GM19099 (cell line): ENCODE results near the gene ATP5F1E.

Experiments
- POLR2A ChIP-seq: IDR thresholded peaks from 3 replicates; pipeline ENCODE4 v1.6.1; 2011; ENCODE audit warnings: low read depth; ENCODE audit not compliant: insufficient read length; ENCODE audit errors: extremely low read depth

The ATP5F1E gene

DNA sequence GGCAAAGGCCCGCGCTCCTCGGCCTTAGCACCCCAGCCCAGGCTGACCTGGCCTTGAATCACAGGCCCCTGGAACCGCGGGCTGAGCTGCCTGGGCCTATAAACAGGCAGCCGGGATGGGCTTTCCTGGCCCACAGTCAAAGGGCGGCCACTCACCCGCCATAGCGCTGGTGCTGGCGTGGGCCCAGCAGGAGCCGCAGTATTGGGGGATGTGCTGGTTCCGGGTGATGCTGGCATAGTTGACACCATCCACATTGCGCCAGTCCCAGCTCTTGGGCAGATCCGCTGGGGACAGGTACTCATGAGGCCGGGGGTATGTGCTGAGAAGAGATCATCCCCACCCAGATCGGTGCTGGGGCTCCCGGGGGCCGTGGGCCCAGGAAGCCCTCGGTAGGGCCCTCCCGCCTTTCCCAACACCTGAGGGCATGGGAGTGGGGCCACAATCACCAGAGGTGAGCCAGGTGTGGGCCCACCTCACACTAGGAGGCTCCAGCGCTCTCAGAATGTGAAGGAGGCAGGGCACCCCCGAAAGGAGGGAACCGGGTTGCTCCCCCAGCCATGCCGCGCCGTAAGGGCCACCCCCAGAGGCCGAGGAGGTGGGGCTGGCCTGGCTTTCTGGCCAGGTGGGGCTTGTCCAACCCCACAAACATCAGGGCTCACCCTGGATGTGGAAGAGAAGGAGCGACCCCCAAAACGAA lies 25.8 kb downstream of the ATP5F1E start:
- TF ChIP-seq POLR2A, result no peak

DNA sequence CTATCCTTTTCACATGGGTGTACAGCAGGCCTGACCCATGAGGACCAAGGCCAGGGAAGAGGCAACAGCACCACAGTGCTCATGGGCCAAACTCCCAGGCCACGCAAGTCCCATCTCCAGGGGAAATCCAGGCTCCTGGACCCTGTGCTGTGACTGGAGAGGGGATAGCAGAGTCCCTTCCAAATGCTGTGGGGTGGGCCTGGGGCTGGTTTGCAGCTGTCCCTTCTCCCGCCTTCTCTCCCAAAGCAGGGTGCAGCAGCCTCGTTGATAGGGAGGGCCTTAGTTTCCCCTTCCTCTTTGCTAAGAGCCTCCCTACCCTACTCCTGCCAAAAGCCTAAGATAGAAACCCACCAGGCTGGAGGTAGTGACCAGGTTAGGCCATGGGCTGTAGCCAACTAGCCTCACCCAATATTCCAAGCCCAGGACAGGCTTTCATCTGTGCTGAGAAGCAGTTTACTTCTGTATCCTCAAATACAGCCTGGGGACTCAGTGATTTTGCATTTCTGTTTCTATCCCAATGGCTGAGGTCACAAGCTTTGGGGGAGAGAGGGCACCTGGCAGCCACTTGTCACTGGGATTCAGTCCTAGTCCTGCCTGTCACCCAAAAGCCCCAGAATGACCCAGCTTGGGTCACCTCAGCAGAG lies 26.5 kb downstream of the ATP5F1E start:
- no peak for TF ChIP-seq POLR2A

DNA sequence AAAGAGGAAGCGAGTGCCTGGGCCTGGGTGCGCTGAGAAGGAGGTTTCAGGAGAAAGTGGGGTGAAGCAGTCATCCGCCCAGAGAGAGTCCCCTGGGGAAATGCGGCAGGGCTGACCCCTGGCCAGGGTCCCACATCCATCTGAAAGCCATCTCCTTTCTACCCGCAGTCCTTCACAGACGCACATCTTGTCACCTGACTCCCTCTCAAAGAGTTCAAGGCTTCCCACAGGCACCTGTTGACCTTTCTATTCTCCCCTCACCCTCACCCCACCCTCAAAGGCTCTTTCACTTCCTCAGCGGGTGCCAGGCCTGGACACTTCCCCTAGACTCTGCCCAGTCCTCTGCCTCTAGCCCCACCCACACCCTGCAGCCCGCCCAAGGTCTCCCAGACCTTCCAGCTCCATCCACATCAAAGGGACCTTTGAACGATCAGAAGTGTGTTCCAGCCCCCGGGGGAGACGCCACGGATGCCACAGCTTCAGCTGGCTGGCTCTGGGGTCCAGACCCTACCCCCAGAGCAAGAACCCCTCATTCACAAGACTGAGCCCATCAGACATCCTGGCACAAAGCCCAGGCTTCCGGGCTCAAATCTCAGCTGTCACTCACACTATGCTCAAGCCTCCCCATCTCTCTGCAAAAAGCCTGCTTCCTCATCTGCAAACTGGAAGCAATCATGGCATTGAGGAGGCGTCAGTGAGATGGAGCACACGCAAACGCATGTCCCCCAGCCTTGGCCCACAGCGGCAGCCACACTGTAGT lies 27.2 kb downstream of the ATP5F1E start:
- peak; percentile 64 for TF ChIP-seq POLR2A

DNA sequence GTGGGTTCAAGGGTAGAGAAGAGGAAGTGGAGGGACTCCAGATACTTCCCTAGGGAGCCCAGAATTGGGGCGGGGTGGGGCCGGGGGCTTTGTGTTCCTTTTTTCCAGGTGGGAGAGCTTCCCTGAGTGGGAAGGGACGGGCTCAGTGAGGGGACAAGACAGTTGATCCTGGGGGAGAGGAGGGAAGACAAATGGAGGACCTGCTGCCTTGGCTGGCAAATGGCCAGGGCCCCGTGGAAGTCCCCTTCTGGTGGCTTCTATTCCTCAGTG lies 27.7 kb downstream of the ATP5F1E start:
- TF ChIP-seq POLR2A, result no peak

DNA sequence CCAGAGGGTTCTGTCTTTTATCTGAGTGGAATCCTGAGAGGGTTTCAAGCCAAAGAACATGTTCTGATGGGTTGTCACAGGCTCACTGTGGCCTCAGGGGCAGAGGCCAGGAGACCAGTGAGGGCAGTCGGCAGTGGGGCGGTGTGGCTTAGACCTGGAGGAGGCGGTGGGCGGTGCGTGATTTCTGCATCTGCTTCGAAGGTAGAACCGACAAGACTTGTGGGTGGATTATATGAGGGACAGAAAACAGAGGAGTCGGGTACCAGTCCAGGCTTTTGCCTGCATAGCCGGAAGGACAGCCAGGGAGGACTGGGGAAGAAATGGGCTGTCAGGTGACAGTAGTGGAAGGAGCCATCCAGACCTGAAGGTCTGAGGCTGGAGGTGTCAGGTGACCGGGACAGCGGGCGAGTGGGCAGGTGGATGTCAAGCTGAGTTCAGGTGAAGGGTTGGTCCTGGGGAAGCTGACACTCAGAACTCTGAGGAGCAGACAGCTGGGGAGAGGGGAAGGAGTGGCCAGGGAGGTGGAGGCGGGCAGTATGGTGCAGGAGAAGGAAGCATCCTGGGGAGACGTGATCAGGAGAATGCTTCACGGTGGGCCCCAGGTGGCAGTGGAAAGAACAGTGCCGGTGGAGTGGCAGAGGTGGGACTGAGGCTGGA lies 28.2 kb downstream of the ATP5F1E start:
- TF ChIP-seq POLR2A, result no peak

DNA sequence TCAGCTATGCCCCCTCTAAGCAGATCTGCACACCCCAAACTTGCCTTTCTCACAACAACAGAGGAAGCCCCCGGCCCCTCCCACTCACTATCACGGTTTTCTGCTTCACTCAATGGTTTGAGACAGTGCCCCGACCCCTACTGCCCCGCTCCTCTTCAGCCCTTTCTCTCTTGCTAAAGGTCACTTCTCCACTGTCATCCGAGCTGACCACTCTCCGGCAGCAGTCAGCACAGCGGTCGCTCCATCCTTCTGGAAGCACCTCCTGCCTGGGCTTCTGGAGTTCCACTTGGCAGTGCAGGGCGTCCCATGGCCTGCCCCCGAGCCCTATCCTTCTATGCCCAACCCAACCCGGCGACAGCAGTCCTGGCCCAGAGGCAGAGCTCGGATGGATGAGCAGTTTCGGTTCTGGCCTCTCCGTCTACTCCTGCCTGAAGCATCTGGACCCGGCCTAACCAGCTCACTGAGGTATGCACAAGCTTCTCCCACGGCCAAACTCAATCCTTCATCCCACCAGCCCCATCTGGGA lies 29.2 kb downstream of the ATP5F1E start:
- no peak for TF ChIP-seq POLR2A

DNA sequence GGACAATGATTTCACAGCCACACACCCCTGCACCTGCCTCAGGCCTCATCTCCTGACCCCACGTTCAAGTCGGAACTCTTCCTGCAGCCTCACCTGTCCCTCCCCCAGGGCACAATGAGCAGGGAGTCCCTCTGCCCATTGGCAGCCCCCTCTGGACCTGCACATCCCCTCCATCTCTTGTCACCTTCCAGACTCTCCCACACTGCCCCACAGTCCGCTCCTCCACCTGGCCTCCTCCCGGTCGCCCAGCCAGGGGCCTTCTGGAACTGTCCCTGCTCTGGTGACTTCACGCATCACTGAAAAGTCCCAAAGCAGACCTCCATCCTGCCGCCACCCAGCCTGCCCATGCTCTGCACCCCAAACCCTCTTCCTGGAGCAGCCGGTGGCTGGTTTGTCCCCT lies 29.7 kb downstream of the ATP5F1E start:
- TF ChIP-seq POLR2A, result no peak

DNA sequence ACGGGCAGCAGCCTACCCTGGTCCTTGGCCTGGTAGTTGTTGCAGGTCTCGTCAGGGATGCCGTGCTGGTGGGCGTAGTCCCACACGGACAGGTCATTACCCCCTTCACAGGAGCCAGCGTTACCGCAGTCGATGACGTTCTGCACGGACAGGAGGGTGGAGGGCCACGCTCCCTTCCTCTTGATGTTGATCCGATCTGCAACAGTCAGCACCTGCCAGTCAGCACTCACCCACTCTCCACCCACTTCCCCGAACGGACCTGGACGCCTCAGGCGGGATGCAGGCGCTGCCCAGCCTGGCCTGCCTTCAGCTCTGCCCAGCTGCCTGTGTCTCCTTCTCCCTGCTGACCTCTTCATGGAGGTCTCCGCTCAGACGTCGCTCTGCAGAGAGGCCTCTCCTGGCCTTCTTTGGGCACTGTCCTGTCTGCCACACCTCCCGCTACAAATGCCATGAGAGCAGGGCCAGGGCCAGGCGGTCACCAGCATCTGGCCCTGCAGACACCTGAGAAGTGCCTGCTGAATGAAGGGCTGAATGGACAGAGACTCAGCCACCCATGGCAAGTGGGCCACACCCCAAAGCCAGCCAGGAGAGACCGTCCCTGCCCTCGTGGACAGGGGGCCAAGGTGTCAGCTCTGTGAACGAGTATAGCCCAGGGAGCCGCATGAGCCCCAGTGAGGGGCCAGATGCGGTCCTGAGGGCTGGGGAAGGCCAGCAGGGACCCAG lies 30.5 kb downstream of the ATP5F1E start:
- TF ChIP-seq POLR2A, result peak; percentile 8

DNA sequence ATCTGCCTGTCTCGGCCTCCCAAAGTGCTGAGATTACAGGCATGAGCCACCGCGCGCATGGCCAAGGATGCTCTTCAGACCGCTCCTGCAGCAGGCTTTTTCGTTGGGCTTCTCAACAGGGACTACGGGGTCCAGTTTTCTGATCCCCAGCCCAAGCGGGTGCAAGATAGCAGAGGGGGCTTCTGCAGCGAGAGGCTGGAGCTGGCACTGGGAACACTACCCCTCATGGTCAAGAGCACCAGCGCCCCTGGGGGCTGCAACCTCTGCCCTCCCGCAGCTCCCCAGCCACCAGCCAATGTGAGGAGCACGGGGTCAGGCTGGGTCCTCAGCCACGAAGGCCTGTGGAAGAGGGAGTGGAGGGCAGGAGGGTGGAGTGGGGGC lies 31.1 kb downstream of the ATP5F1E start:
- TF ChIP-seq POLR2A, result no peak

DNA sequence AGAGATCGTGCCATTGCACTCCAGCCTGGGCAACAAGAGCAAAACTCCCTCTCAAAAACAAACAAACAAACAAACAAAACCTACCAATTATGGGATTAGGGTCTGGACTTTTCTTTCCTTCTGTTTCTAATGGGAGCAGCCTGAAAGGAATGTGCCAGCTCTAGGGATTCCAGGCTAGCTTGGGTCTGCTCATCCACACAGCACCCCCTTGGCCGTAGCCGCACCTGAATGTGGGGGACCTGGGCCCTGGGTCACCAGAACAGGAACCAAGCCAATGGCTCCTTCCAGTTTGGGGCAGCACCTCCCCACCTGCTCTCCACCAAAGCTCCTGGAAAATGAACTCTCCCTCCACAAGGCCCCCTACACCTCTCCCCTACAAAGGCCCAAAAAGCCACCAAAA lies 31.8 kb downstream of the ATP5F1E start:
- no peak for TF ChIP-seq POLR2A

DNA sequence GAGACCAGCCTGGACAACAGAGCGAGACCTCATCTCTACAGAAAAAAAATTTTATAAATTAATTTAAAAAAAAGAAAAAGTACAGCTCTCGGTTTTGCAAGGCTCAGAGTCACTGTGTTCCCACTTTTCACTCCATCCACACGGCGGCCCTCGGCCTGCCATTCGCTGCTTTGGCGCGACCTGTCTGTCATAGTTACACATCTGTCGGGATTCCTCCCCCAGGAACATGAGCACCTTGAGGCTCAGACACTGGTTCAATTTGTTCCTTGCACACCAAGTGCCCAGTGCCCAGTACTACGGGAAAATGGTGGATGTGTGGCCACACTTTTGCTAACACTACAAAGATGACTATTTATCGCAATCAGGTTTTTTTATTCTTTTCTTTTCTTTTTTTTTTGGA lies 33.5 kb downstream of the ATP5F1E start:
- TF ChIP-seq POLR2A, result no peak

DNA sequence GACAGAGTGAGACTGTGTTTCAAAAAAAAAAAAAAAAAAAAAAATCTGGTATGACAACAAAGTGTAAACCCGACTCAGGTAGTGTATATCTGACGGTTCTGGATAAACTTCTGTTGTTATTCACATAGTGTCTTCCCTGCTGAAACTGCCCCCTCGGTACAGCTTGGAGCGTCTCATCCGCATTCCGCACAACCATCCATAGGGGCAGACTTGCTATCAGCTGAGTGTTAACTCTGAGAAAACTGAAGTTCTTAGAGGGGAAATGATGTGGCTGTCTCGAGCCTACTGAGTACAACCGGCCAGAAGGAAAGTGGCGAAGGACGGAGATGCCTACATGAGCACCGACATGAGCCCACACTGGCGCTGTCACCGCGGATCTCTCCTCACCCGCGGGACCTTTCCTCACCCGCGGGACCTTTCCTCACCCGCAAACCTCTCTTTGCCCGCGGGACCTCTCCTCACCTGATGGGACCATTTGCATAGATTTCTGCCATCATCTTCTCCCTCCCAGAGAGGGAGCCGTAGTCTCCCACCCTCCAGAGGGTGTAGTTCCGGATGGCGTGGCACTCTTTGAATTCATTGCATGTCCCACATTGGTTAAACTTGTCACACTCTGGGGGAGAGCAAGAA lies 34.9 kb downstream of the ATP5F1E start:
- TF ChIP-seq POLR2A, result no peak

DNA sequence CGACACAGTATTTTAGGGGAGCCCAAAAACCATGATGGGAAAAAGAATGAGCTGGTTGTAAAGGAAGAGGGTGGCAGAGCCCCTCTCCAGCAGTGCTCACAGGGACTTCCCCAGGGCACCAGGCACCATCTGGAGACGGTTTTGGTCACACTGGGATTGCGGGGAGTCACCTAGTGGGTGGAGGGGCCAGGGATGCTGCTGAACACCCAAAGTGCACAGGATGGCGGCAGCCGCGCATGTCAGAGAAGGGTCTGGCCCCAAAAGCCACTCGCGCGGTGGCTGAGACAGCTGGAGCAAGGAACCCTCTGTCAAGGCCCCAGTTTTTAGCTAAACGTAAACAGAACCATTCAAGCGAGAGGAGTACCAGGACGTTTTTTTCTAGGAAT lies 35.9 kb downstream of the ATP5F1E start:
- no peak for TF ChIP-seq POLR2A

DNA sequence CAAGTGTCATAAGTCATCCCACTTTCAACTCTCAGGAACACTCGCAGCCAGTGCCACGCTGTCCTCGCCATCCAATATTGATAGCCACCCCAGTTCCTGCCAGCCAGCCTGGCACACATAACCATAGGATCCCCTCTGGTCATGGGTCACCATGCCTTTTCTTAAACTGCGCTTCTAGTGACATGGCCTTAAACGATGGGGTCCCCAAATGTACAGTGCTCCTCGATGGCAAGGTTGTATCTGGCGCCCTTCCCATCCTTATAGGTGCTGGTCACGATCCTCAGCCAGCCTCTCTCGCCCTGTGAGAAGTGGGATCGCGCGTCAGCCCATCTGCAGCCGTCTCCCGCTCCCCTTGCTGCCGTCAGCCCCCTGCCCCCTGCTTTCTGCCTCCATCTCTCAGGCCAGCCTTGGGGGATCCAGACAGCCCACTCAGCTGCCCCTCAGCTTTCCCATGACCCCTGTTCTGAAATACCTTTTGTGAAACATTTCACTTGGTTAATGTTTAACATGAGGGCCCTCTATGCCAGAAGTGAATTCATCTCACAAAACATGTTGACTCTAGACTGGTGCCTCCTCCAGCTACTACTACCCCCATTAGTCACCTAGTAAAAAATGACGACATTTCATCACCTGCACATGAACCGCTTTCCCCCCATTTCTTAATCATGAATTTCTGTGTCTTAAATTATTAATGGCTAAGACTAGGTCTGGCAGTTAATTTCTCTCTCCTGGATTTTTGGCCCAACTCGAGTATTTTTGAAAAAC lies 36.5 kb downstream of the ATP5F1E start:
- no peak for TF ChIP-seq POLR2A
